Endothelial cell (in vitro differentiated cells): ENCODE results near the gene TMED1. TPM values are rescaled to one million over a fixed set of nuclear protein-coding genes. Genes with fewer than 3 reads are reported as not detected.
"Not testable (repeated sequence)": the region's sequence is repeated elsewhere in the genome, so short reads cannot be mapped to it uniquely, and the experiment has no call there.

ENCODE experiments used
- DNase-seq: peaks from one replicate; pipeline ENCODE4 v3.0.0; 2021; ENCODE audit warnings: low spot score
- H3K27ac Mint-ChIP-seq: one replicate; pipeline ENCODE4 v1.8.0; 2021; ENCODE audit warnings: mixed read lengths, inconsistent platforms; ENCODE audit not compliant: unreplicated experiment
- H3K27me3 Mint-ChIP-seq: one replicate; pipeline ENCODE4 v1.8.0; 2021; ENCODE audit warnings: mild to moderate bottlenecking, moderate library complexity, mixed read lengths, inconsistent platforms; ENCODE audit not compliant: unreplicated experiment
- H3K36me3 Mint-ChIP-seq: one replicate; pipeline ENCODE4 v1.8.0; 2021; ENCODE audit warnings: mild to moderate bottlenecking, low read depth, mixed read lengths, inconsistent platforms; ENCODE audit not compliant: unreplicated experiment
- H3K4me1 Mint-ChIP-seq: one replicate; pipeline ENCODE4 v1.8.0; 2021; ENCODE audit warnings: mild to moderate bottlenecking, mixed read lengths, inconsistent platforms; ENCODE audit not compliant: unreplicated experiment
- H3K4me3 Mint-ChIP-seq: one replicate; pipeline ENCODE4 v1.8.0; 2021; ENCODE audit warnings: mild to moderate bottlenecking, mixed read lengths, inconsistent platforms; ENCODE audit not compliant: unreplicated experiment
- H3K9me3 Mint-ChIP-seq: one replicate; pipeline ENCODE4 v1.8.0; 2021; ENCODE audit warnings: mixed read lengths, inconsistent platforms; ENCODE audit not compliant: unreplicated experiment
- CTCF ChIP-seq: fragments of 200-600 bp; sonication (generic); IDR thresholded peaks from one replicate; pipeline ENCODE4 v1.5.0; 2021; ENCODE audit warnings: antibody characterized with exemption; ENCODE audit not compliant: unreplicated experiment
- total RNA-seq: library from RNA; stranded (reverse); fragmentation: NEBNext Ultra II Directional; extraction: Animal tissue kit (Norgen Biotek cat#: 25700); gene quantifications from one replicate; pipeline ENCODE4 v1.2.1, GENCODE V29; 2021; ENCODE audit not compliant: unreplicated experiment

Gene TMED1
- total RNA-seq, 1 donor from 2014 or later = 22.1 TPM

GRCh38 chr19:10872546-10873107 is 36.6 kb upstream of the TMED1 start:
- peaks cover 6% of the 10 kb centered on the region for H3K4me1 Mint-ChIP-seq
- DNase-seq = no peak

GRCh38 chr19:10871711-10872545 is 35.9 kb upstream of the TMED1 start:
- TF ChIP-seq CTCF = peak; percentile 18
- Mint-ChIP-seq H3K9me3 (no peaks in the 10 kb centered on the region), H3K27ac (no peak overlapping the region), H3K4me3 (peak overlapping the region; percentile 98), H3K4me1 (peaks cover 6% of the 10 kb centered on the region), H3K36me3 (peaks cover 3% of the 10 kb centered on the region), H3K27me3 (peaks cover 19% of the 10 kb centered on the region)
- peak; percentile 36 for DNase-seq

More at GRCh38 chr19:10872546-10873107, 36.6 kb upstream of the TMED1 start:
- peak overlapping the region; percentile 98 for H3K4me3 Mint-ChIP-seq
- H3K27me3 Mint-ChIP-seq = peaks cover 19% of the 10 kb centered on the region
- H3K36me3 Mint-ChIP-seq = peaks cover 3% of the 10 kb centered on the region
- no peaks in the 10 kb centered on the region for H3K9me3 Mint-ChIP-seq
- peak overlapping the region; percentile 79 for H3K27ac Mint-ChIP-seq
- TF ChIP-seq CTCF = no peak

- Mint-ChIP-seq H3K9me3 (no peaks in the 10 kb centered on the region), H3K4me1 (peaks cover 6% of the 10 kb centered on the region), H3K27ac (peak within 1 kb of the TSS; percentile 81), H3K27me3 (peaks cover 19% of the 10 kb centered on the region), H3K4me3 (peak within 1 kb of the TSS; percentile 98), H3K36me3 (peaks cover 3% of the 10 kb centered on the region)
- peak; percentile 100 for DNase-seq
- peak; percentile 68 for TF ChIP-seq CTCF
Observed at GRCh38 chr19:10870955-10871603, 35.1 kb upstream of the TMED1 start, which contains the start of gene CARM1. TSS of gene CARM1 (plus strand) at chr19:10871553. CDS start at chr19:10871703, 150 bp downstream.

DNA sequence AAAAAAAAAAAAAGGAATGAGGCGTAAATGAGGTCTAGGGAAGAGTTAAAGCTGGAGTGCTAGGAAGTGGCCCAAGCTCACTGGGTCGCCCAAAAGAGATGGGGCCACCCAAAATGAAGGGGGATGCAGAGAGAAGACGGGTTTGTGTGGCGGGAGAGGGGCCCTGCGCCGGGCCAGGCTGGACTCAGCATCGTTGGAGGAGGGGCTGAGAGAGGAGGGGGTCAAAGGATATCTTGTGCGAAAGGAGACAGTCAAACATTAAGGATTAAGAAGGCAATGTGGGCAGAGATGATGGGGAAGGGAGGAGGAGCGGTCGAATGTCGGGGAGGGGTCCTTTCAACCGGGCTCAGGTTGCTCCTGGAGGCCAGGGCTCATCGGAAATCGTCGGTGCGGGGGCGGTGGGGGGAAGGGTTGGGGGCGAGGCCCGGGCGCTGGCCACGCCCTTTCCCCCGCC is 34.5 kb upstream of the TMED1 start:
- H3K27me3 Mint-ChIP-seq = peaks cover 19% of the 10 kb centered on the region
- DNase-seq = no peak
- no peaks in the 10 kb centered on the region for H3K9me3 Mint-ChIP-seq
- H3K36me3 Mint-ChIP-seq = peaks cover 3% of the 10 kb centered on the region
- peaks cover 6% of the 10 kb centered on the region for H3K4me1 Mint-ChIP-seq
- no peak for TF ChIP-seq CTCF
- H3K27ac Mint-ChIP-seq = peak overlapping the region; percentile 81
- H3K4me3 Mint-ChIP-seq = peak overlapping the region; percentile 85

- DNase-seq, H3K36me3 Mint-ChIP-seq, H3K9me3 Mint-ChIP-seq, H3K4me3 Mint-ChIP-seq, H3K4me1 Mint-ChIP-seq: not testable (repeated sequence)
- H3K27me3 Mint-ChIP-seq = peaks cover 19% of the 10 kb centered on the region
- H3K27ac Mint-ChIP-seq = peak overlapping the region; percentile 32
Observed at GRCh38 chr19:10869872-10870311, 33.9 kb upstream of the TMED1 start.
